PC-3 (cell line): ENCODE data around the gene CCSER1.

Experiments
- CTCF ChIP-seq: fragments of 300-600 bp; sonication (generic); conservative IDR thresholded peaks from 2 replicates; pipeline ENCODE4 v1.5.1; 2017; ENCODE audit warnings: antibody characterized with exemption, low read depth, mild to moderate bottlenecking, low read length
- EZH2 ChIP-seq: fragments of 300-600 bp; sonication (generic); IDR thresholded peaks from one replicate; pipeline ENCODE4 v1.6.1; 2017; ENCODE audit warnings: antibody characterized with exemption, mild to moderate bottlenecking, low read length; ENCODE audit not compliant: unreplicated experiment
- EZH2phosphoT487 ChIP-seq: fragments of 300-600 bp; sonication (generic); IDR thresholded peaks from 2 replicates; pipeline ENCODE4 v1.6.1; 2018; ENCODE audit warnings: mild to moderate bottlenecking, antibody characterized with exemption, low read length, borderline replicate concordance

- no peak for TF ChIP-seq CTCF
- TF ChIP-seq EZH2: no peak
- no peak for TF ChIP-seq EZH2phosphoT487
These were observed 717.0 kb downstream of the CCSER1 start for GRCh38 chr4:90844241-90844640.
